CD1c-positive myeloid dendritic cell (primary cell): Measurements from ENCODE around the gene KLF13.

Experiments used
- DNase-seq: peaks from one replicate; pipeline ENCODE4 v3.0.0-alpha.2; 2016; ENCODE audit errors: extremely low spot score

Gene KLF13

DNA sequence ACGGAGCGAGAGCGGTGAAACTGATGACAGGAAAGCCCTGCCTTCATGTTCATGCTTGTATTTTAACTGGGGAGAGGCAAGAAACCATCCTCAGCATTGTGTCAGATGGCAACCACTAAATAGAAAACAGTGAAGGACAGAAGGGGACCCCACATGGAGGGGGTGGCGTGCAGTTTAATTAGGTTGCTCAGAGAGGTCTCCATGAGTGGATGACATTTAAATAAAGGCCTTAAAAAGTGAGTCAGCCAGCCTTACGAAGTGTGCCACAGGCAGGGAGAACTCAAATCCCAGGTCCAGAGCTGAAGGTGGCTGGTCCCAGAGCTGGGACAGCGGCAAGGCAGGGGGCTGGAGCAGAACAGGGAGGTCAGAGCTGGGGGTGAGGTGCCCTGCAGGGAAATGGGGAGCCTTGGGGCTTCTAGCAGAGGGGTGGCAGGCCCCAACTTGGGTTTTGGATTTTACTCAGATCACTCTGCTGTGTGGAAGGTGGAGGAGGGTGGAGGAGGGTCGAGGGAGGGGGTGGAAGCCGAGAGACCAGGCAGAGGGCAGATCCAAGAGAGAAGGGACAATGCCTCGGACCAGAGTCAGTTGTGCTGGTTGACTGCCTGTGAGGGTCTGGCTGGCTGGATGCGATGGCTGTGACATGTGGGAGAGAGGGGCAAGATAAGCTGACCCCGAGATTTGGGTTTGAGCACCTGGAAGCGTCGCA, 73.7 kb downstream of the KLF13 start:
- no peak for DNase-seq

DNA sequence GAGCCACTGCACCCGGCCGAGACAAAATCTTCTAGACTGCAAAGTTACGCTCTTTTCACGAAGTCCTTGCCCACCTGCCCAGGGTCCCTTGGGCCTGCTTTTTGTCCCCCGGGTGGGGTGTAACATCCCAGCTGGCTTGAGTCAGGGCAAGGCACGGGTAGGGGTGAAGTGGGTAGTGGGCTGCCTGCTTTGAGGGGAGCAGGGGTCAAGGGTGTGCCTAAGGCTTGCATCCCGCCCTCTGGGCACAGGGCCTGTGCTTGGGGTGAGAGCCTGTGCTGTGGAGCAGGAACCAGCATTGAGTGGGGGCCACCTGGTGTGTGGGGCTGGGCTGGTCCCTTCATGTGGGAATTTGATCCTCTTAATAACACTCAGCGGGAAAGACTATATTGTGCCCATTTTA, 74.6 kb downstream of the KLF13 start:
- no peak for DNase-seq

- no peak for DNase-seq
Measured at GRCh38 chr15:31402003-31402402, 75.4 kb downstream of the KLF13 start.

DNA sequence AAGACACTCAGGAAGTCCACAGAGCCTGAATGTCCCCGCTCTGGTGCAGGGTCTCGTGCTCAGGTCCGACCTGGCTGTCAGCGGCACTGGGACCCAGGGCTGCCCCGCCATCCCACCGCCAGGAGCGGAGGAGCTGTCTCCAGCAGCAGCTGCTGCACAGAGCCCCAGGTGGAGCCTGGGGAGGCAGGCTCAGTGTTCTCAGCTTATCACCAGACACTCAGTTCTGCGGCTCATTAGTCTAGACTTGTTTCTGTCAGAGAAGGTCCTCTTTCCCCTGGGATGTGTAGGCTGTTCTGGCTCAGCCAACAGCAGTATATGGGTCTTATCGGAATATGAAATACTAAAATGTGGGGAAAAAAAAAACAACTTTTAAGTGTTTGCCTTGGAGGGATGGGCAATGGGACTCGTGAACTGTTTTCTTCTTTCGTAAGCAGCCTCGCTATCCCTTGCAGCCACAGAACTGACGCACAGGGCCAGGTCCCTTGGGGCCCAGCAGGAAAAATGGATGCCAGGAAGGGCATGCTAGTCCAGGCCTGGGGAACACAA, 75.9 kb downstream of the KLF13 start:
- no peak for DNase-seq

- DNase-seq = no peak
Measured at GRCh38 chr15:31403096-31403495, 76.5 kb downstream of the KLF13 start.

DNA sequence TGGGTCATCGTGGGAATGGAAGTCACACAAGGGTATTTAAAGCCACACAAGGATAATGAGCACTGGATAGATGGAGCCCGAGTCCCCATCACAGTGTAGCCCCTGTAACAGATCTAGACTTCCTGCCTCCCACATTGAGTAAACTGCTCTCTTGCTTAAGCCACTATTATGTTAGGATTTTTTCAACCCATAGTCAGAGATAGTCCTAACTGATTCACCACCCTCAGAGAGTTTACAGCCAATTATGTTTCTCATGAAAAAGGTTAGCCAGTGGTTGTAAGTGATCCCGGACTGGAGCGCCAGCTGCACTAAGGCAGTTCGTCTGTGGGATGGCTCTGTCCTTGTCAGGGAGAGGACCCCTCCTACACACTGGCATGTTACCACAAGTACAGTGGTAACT, 77.0 kb downstream of the KLF13 start:
- DNase-seq = no peak

DNA sequence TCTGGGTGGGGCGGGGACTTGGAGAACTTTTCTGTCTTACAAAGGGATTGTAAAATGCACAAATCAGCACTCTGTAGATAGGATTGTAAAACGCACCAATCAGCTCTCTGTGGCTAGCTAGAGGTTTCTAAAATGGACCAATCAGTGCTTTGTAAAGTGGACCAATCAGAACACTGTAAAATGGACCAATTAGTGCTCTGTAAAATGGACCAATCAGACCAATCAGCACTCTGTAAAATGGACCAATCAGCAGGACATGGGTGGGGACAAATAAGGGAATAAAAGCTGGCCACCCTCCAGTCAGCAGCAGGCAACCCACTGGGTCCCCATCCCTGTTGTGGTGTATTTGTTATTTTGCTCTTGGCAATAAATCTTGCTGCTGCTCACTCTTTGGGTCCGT, 77.7 kb downstream of the KLF13 start:
- DNase-seq = no peak

GRCh38 chr15:31405200-31405920, 78.7 kb downstream of the KLF13 start:
- DNase-seq = peak; percentile 65

GRCh38 chr15:31407376-31407775, 80.7 kb downstream of the KLF13 start:
- DNase-seq = no peak

DNA sequence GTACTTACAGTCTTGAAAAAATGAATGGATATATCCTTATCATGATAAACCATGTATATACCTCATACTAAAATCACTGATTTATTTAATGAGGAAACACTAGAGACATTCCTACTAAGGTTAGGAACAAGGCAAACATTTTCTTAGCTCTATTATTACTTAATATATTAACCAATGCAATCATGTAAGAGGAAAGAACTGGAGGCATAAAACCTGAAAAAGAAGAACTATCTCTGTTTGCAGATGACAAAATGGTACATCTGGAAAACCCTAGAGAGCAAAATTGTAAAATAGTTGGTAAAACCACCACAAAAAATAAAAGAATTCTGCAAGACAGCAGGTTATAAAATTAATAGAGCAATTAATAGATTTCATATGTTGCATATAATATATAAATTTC, 81.2 kb downstream of the KLF13 start:
- DNase-seq = no peak

DNA sequence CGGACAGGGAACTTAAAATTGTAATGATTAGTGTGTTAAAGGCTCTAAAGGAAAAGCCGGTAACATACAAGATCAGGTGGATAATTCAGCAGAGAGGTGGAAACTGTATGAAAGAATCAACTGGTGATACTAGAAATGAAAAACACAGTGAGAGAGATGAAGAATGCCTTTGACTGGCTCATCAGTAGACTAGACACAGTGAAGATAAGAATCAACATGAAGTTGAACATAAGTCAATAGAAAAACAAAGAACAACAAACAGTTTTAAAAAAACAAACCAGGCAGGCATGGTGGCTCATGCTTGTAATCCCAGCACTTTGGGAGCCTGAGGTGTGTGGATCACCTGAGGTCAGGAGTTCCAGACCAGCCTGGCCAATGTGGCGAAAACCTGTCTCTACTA, 82.1 kb downstream of the KLF13 start:
- DNase-seq = no peak

DNA sequence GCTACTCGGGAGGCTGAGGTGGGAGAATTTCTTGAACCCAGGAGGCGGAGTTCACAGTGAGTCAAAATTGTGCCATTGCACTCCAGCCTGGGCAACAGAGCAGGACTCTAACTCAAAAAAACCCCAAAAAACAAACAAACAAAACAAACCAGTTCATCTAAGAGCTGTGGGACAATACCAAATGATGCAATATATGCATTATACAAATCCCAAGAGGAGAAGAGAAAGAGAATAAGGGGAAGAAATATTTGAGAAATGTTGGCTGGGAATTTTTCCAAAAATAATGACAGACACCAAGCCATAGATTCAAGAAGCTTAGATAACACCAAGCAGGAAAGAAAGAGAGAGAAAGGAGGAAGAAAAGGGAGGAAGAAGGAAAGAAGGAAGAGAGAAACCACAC, 82.5 kb downstream of the KLF13 start:
- DNase-seq = no peak

- DNase-seq = no peak
Measured at GRCh38 chr15:31412824-31413223, 86.2 kb downstream of the KLF13 start.

GRCh38 chr15:31415201-31415600, 88.6 kb downstream of the KLF13 start:
- DNase-seq = no peak

- DNase-seq = no peak
Measured at GRCh38 chr15:31419820-31420219, 93.2 kb downstream of the KLF13 start.

- DNase-seq = peak; percentile 36
Measured at GRCh38 chr15:31427411-31427810, 100.8 kb downstream of the KLF13 start.
